HepG2 (cell line): ENCODE measurements around the gene HSD17B8. TPM values are rescaled to one million over a fixed set of nuclear protein-coding genes. Genes with fewer than 3 reads are reported as not detected.

ENCODE experiments used
- ARID3A ChIP-seq: IDR thresholded peaks from 2 replicates; pipeline ENCODE4 v1.6.1; 2012; ENCODE audit warnings: low read depth, low read length, improper control_type of control experiment
- ETS1 ChIP-seq: sonication (generic); formaldehyde crosslinking; IDR thresholded peaks from 2 replicates; pipeline ENCODE4 v1.4.0; 2020; ENCODE audit warnings: missing genetic modification reagents
- HDAC2 ChIP-seq: sonication (generic); formaldehyde crosslinking; IDR thresholded peaks from 2 replicates; pipeline ENCODE4 v1.4.0; 2020; ENCODE audit warnings: missing genetic modification reagents
- KLF9 ChIP-seq: IDR thresholded peaks from 2 replicates; pipeline ENCODE4 v1.6.1; 2016; ENCODE audit warnings: low read depth
- SIN3A ChIP-seq: IDR thresholded peaks from 2 replicates; pipeline ENCODE4 v1.6.1; 2011; ENCODE audit warnings: low read depth, mild to moderate bottlenecking, control low read depth, low read length, borderline replicate concordance
- SNAI1 ChIP-seq: sonication (generic); formaldehyde crosslinking; IDR thresholded peaks from 2 replicates; pipeline ENCODE4 v1.5.0; 2020; ENCODE audit warnings: mild to moderate bottlenecking, missing genetic modification reagents, borderline replicate concordance
- TFDP1 ChIP-seq: IDR thresholded peaks from 2 replicates; pipeline ENCODE4 v1.6.1; 2016; ENCODE audit warnings: missing compliant biosample characterization, missing genetic modification reagents, borderline replicate concordance
- ZBTB40 ChIP-seq, 2 experiments: fragments of 450-650 bp in 1 of 2; sonication (generic) in 1 of 2; formaldehyde crosslinking in 1 of 2; IDR thresholded peaks; 2 replicates each; pipeline versions ENCODE4 v1.6.1 to v1.8.0; 2016 to 2022; ENCODE audit warnings: antibody characterized with exemption in 1 of 2, mild to moderate bottlenecking in 1 of 2, missing genetic modification reagents in 1 of 2
- ZNF264 ChIP-seq: sonication (generic); formaldehyde crosslinking; IDR thresholded peaks from 2 replicates; pipeline ENCODE4 v1.4.0; 2020; ENCODE audit warnings: missing genetic modification reagents
- ZNF724P ChIP-seq: sonication (generic); formaldehyde crosslinking; IDR thresholded peaks from 2 replicates; pipeline ENCODE4 v1.8.0; 2022; ENCODE audit warnings: missing genetic modification reagents, borderline replicate concordance
- ZNF770 ChIP-seq: sonication (generic); formaldehyde crosslinking; IDR thresholded peaks from 2 replicates; pipeline ENCODE4 v1.5.0; 2020; ENCODE audit warnings: mild to moderate bottlenecking, missing genetic modification reagents
- ZNF780A ChIP-seq: sonication (generic); formaldehyde crosslinking; IDR thresholded peaks from 2 replicates; pipeline ENCODE4 v1.8.0; 2022; ENCODE audit warnings: mild to moderate bottlenecking, missing genetic modification reagents, moderate library complexity
- ZSCAN20 ChIP-seq: sonication (generic); formaldehyde crosslinking; IDR thresholded peaks from 2 replicates; pipeline ENCODE4 v1.4.0; 2020; ENCODE audit warnings: missing genetic modification reagents, mild to moderate bottlenecking, borderline replicate concordance
- polyA plus RNA-seq, 8 experiments: library from polyadenylated mRNA; depleted of rRNA in 3 of 8; stranded (reverse) in 7 of 8; unstranded in 1 of 8; fragments of >200 nt; fragmentation: Illumina TruSeq in 4 of 8; extraction: Trizol in 4 of 8; gene quantifications; 2 replicates each; pipeline versions ENCODE4 v1.2.1 to v1.2.3, GENCODE V29; 2011 to 2016; ENCODE audit warnings: low read depth in 4 of 8, missing spikeins in 1 of 8, mixed read lengths in 1 of 8; ENCODE audit not compliant: insufficient read depth in 1 of 8
- total RNA-seq, 5 experiments: library from RNA; depleted of rRNA; stranded (reverse); fragments of >200 nt; fragmentation: Illumina TruSeq; extraction: Trizol; gene quantifications; 2 replicates each; pipeline ENCODE4 v1.2.3, GENCODE V29; 2016; ENCODE audit warnings: low read depth in 1 of 5

The HSD17B8 gene
- total and polyA plus RNA-seq, 2 of the 13 experiments (the other 11 are each of a cell fraction or from before 2014, with no cell fraction given), result 12.6 to 20.1 TPM

- no peak; the same call in 1 of the 2 replicates for TF ChIP-seq ARID3A
- peak; percentile 52; the same call in 1 of the 2 replicates for TF ChIP-seq HDAC2
- 0 out of 2 replicates have a peak, but pooled peaks have one; percentile 13 for TF ChIP-seq ZNF724P (CRISPR knock-in tag)
- TF ChIP-seq ZSCAN20, result no peak
- TF ChIP-seq ZNF780A (CRISPR knock-in tag), result peak; percentile 75; the same call in 1 of the 2 replicates
- 0 out of 2 replicates have a peak, but pooled peaks have one; percentile 17 for TF ChIP-seq KLF9 (CRISPR knock-in tag)
- 0 out of 2 replicates have a peak, but pooled peaks have one; percentile 23 for TF ChIP-seq ZNF770 (CRISPR knock-in tag)
- TF ChIP-seq ETS1 (CRISPR knock-in tag), result no peak
- peak; percentile 87 for TF ChIP-seq SIN3A
- no peak for TF ChIP-seq ZBTB40 (IDR thresholded peaks at IDR 0.05)
- peak; percentile 84; the same call in 1 of the 2 replicates for TF ChIP-seq ZBTB40 (CRISPR knock-in tag; IDR thresholded peaks at IDR 0.05)
- peak; percentile 47; the same call in 1 of the 2 replicates for TF ChIP-seq TFDP1 (CRISPR knock-in tag)
- no peak for TF ChIP-seq ZNF264
- peak; percentile 63; the same call in 1 of the 2 replicates for TF ChIP-seq SNAI1 (CRISPR knock-in tag)
These were observed 4.7 kb upstream of the HSD17B8 start (continued) for GRCh38 chr6:33199687-33200218.
